Natural killer cell treated with Interleukin-12 subunit alpha and Interleukin-12 subunit beta and Interleukin-15 and Interleukin-18, amount 100 ng/mL, for 72 hours (primary cell): ENCODE results near the gene CACNA1H. TPM values are rescaled to one million over a fixed set of nuclear protein-coding genes. Genes with fewer than 3 reads are reported as not detected.

ENCODE experiments used
- ATAC-seq, 2 donors: fragments of 150-1000 bp; cut with Tn5 transposase in 1 of 2; sonication (Bioruptor Pico), chemical (Tn5 transposase) in 1 of 2; 2 replicates each; pipeline ENCODE4 v1.10.0; 2021
- DNase-seq: peaks from one replicate; pipeline ENCODE4 v3.0.0; 2022; ENCODE audit warnings: low spot score
- H3K27ac Mint-ChIP-seq, 2 donors: 1 replicate in 1 of 2; 2 replicates in 1 of 2; pipeline ENCODE4 v1.8.0; 2022; ENCODE audit warnings: mixed read lengths in 2 of 2, mild to moderate bottlenecking in 1 of 2, moderate library complexity in 1 of 2
- H3K27me3 Mint-ChIP-seq, 2 donors: 1 replicate in 1 of 2; 2 replicates in 1 of 2; pipeline ENCODE4 v1.8.0; 2022; ENCODE audit warnings: mixed read lengths in 2 of 2
- H3K36me3 Mint-ChIP-seq: one replicate; pipeline ENCODE4 v1.8.0; 2022; ENCODE audit warnings: mixed read lengths
- H3K4me1 Mint-ChIP-seq, 2 donors: 1 replicate in 1 of 2; 2 replicates in 1 of 2; pipeline ENCODE4 v1.8.0; 2022; ENCODE audit warnings: low read depth in 2 of 2, mixed read lengths in 2 of 2, mild to moderate bottlenecking in 1 of 2
- H3K4me3 Mint-ChIP-seq: one replicate; pipeline ENCODE4 v1.8.0; 2022; ENCODE audit warnings: mixed read lengths
- H3K9me3 Mint-ChIP-seq: 2 replicates; pipeline ENCODE4 v1.8.0; 2022; ENCODE audit warnings: mixed read lengths
- total RNA-seq, 2 donors: library from RNA; stranded (reverse); gene quantifications; one replicate each; pipeline ENCODE4 v1.2.3, GENCODE V29; 2022

Gene CACNA1H
- total RNA-seq, 2 donors from 2014 or later, result 0.21 to 0.31 TPM

- no peaks in the 10 kb centered on the region for H3K36me3 Mint-ChIP-seq
- ATAC-seq (no peak), DNase-seq (no peak)
- no peak overlapping the region for H3K27ac Mint-ChIP-seq
- H3K27me3 Mint-ChIP-seq, result peaks cover 0 to 3% of the 10 kb centered on the region in 2 donors
- no peaks in the 10 kb centered on the region for H3K9me3 Mint-ChIP-seq
- H3K4me1 Mint-ChIP-seq, result no peaks in the 10 kb centered on the region
- H3K4me3 Mint-ChIP-seq, result no peak overlapping the region
These were observed 11.2 kb upstream of the CACNA1H start for GRCh38 chr16:1141716-1142115.

- H3K27me3 Mint-ChIP-seq, result peaks cover 0 to 3% of the 10 kb centered on the region in 2 donors
- H3K4me3 Mint-ChIP-seq, result no peak overlapping the region
- H3K27ac Mint-ChIP-seq, result no peak overlapping the region
- H3K9me3 Mint-ChIP-seq, result no peaks in the 10 kb centered on the region
- ATAC-seq, result no peak
- no peaks in the 10 kb centered on the region for H3K4me1 Mint-ChIP-seq
- DNase-seq, result no peak
- H3K36me3 Mint-ChIP-seq, result no peaks in the 10 kb centered on the region
These were observed 10.0 kb upstream of the CACNA1H start for GRCh38 chr16:1142911-1143310.

- no peak overlapping the region for H3K4me3 Mint-ChIP-seq
- peaks cover 0 to 3% of the 10 kb centered on the region in 2 donors for H3K27me3 Mint-ChIP-seq
- no peaks in the 10 kb centered on the region for H3K4me1 Mint-ChIP-seq
- DNase-seq, result no peak
- H3K36me3 Mint-ChIP-seq, result no peaks in the 10 kb centered on the region
- no peak overlapping the region for H3K27ac Mint-ChIP-seq
- ATAC-seq, result peak in 1 of 2 donors; percentile 13
- no peaks in the 10 kb centered on the region for H3K9me3 Mint-ChIP-seq
These were observed 9.0 kb upstream of the CACNA1H start for GRCh38 chr16:1143761-1144450.

- Mint-ChIP-seq H3K4me3 (no peak overlapping the region), H3K9me3 (no peaks in the 10 kb centered on the region), H3K27ac (no peak overlapping the region), H3K27me3 (peaks cover 0 to 3% of the 10 kb centered on the region in 2 donors), H3K36me3 (no peaks in the 10 kb centered on the region), H3K4me1 (no peaks in the 10 kb centered on the region)
- no peak for DNase-seq
- no peak for ATAC-seq
These were observed 8.2 kb upstream of the CACNA1H start for GRCh38 chr16:1144476-1145382.

GRCh38 chr16:1145383-1146100, 7.4 kb upstream of the CACNA1H start:
- H3K27me3 Mint-ChIP-seq, result peaks cover 0 to 3% of the 10 kb centered on the region in 2 donors
- no peak for ATAC-seq
- no peaks in the 10 kb centered on the region for H3K36me3 Mint-ChIP-seq
- no peak for DNase-seq
- H3K4me3 Mint-ChIP-seq, result no peak overlapping the region
- no peak overlapping the region for H3K27ac Mint-ChIP-seq
- no peaks in the 10 kb centered on the region for H3K4me1 Mint-ChIP-seq
- no peaks in the 10 kb centered on the region for H3K9me3 Mint-ChIP-seq

GRCh38 chr16:1146409-1146808, 6.5 kb upstream of the CACNA1H start:
- no peak for ATAC-seq
- Mint-ChIP-seq H3K9me3 (no peaks in the 10 kb centered on the region), H3K4me1 (no peaks in the 10 kb centered on the region), H3K36me3 (no peaks in the 10 kb centered on the region), H3K27ac (no peak overlapping the region), H3K27me3 (peaks cover 0 to 2% of the 10 kb centered on the region in 2 donors), H3K4me3 (no peak overlapping the region)
- DNase-seq, result no peak

GRCh38 chr16:1147027-1147426, 5.9 kb upstream of the CACNA1H start:
- Mint-ChIP-seq H3K4me3 (no peak overlapping the region), H3K9me3 (no peaks in the 10 kb centered on the region), H3K27ac (no peak overlapping the region), H3K27me3 (peaks cover 0 to 2% of the 10 kb centered on the region in 2 donors), H3K36me3 (no peaks in the 10 kb centered on the region), H3K4me1 (no peaks in the 10 kb centered on the region)
- no peak for DNase-seq
- ATAC-seq, result no peak

GRCh38 chr16:1149101-1149636, 3.7 kb upstream of the CACNA1H start:
- Mint-ChIP-seq H3K9me3 (no peaks in the 10 kb centered on the region), H3K4me3 (no peak overlapping the region)

GRCh38 chr16:1150511-1150982, 2.4 kb upstream of the CACNA1H start:
- Mint-ChIP-seq H3K27ac (no peak overlapping the region), H3K27me3 (peaks cover 0 to 3% of the 10 kb centered on the region in 2 donors), H3K36me3 (no peaks in the 10 kb centered on the region), H3K4me1 (no peaks in the 10 kb centered on the region), H3K9me3 (no peaks in the 10 kb centered on the region), H3K4me3 (peak overlapping the region; percentile 38)
- DNase-seq (no peak), ATAC-seq (no peak)

More at GRCh38 chr16:1149101-1149636, 3.7 kb upstream of the CACNA1H start:
- H3K27ac Mint-ChIP-seq, result no peak overlapping the region
- DNase-seq (no peak), ATAC-seq (no peak)
- no peaks in the 10 kb centered on the region for H3K4me1 Mint-ChIP-seq
- peaks cover 0 to 2% of the 10 kb centered on the region in 2 donors for H3K27me3 Mint-ChIP-seq
- no peaks in the 10 kb centered on the region for H3K36me3 Mint-ChIP-seq

- Mint-ChIP-seq H3K4me1 (no peaks in the 10 kb centered on the region), H3K4me3 (peak overlapping the region; percentile 8), H3K27ac (no peak overlapping the region), H3K36me3 (no peaks in the 10 kb centered on the region), H3K9me3 (no peaks in the 10 kb centered on the region), H3K27me3 (peaks cover 0 to 5% of the 10 kb centered on the region in 2 donors)
- ATAC-seq (no peak), DNase-seq (no peak)
These were observed 1.3 kb upstream of the CACNA1H start for GRCh38 chr16:1151424-1152122.

- no peaks in the 10 kb centered on the region for H3K36me3 Mint-ChIP-seq
- no peak overlapping the region for H3K27ac Mint-ChIP-seq
- ATAC-seq, result peak in 1 of 2 donors; percentile 15
- peak overlapping the region; percentile 39 for H3K4me3 Mint-ChIP-seq
- peaks cover 0 to 5% of the 10 kb centered on the region in 2 donors for H3K27me3 Mint-ChIP-seq
- DNase-seq, result no peak
- no peaks in the 10 kb centered on the region for H3K4me1 Mint-ChIP-seq
- H3K9me3 Mint-ChIP-seq, result no peaks in the 10 kb centered on the region
These were observed 725 bp upstream of the CACNA1H start for GRCh38 chr16:1152123-1152638.

GRCh38 chr16:1153480-1154160, 714 bp downstream of the CACNA1H start:
- H3K27me3 Mint-ChIP-seq, result peaks cover 0 to 5% of the 10 kb centered on the region in 2 donors
- DNase-seq (no peak), ATAC-seq (no peak)
- H3K4me1 Mint-ChIP-seq, result no peaks in the 10 kb centered on the region
- H3K27ac Mint-ChIP-seq, result no peak overlapping the region
- no peaks in the 10 kb centered on the region for H3K9me3 Mint-ChIP-seq
- H3K36me3 Mint-ChIP-seq, result no peaks in the 10 kb centered on the region
- H3K4me3 Mint-ChIP-seq, result no peak overlapping the region
